ENCODE results near the gene NACC1. TPM values are rescaled to one million over a fixed set of nuclear protein-coding genes. Genes with fewer than 3 reads are reported as not detected.

NACC1 gene
- total and polyA plus RNA-seq, 2 of the 13 experiments (the other 11 are each of a cell fraction or from before 2014, with no cell fraction given): 31.8 to 42.3 TPM

DNA sequence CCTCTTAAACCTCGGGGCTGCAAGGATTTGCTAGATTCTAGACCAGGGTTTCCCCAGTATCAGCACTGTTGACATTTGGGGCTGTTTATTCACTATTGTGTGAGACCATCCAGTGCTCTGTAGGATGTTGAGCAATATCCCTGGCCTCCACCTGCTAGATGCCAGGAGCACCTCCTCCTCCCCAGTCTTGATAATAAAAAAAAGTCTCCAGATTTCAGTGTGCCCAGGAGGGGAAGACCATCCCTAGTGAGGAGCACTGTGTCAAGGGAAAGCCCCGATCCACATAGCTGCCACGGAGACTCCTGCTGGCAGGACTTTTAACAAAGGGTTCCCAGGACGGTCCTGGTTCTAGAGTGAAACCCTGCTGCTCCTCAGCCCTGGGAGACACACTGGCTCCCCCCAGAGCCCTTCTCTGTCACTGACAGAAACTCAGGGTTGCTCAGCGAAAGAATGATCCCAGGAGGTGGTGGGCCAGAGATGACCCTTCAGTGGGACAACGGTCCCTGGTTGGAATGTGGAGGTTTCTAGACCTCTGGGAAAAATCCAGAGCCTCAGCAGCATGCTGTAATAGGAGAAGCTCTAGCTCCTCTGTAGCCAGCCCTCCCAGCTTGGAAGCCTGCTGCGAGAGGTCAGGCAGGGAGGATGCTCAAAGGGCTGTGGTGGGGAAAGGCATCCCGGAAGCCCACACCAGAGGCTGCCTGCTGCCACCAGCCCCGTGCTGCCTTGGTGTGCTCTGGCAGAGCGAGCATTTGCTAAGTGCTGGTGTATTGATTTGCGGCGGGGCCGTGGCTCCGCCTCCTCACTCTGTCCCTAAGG lies 35.7 kb upstream of the NACC1 start (continued):
- TF ChIP-seq, protein P1, sequence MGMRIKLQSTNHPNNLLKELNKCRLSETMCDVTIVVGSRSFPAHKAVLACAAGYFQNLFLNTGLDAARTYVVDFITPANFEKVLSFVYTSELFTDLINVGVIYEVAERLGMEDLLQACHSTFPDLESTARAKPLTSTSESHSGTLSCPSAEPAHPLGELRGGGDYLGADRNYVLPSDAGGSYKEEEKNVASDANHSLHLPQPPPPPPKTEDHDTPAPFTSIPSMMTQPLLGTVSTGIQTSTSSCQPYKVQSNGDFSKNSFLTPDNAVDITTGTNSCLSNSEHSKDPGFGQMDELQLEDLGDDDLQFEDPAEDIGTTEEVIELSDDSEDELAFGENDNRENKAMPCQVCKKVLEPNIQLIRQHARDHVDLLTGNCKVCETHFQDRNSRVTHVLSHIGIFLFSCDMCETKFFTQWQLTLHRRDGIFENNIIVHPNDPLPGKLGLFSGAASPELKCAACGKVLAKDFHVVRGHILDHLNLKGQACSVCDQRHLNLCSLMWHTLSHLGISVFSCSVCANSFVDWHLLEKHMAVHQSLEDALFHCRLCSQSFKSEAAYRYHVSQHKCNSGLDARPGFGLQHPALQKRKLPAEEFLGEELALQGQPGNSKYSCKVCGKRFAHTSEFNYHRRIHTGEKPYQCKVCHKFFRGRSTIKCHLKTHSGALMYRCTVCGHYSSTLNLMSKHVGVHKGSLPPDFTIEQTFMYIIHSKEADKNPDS (CRISPR knock-in tag; IDR thresholded peaks at IDR 0.05): no peak
- no peak for TF ChIP-seq ZBTB8A (CRISPR knock-in tag; IDR thresholded peaks at IDR 0.05; ENCODE audit: borderline replicate concordance, low read depth)
- TF ChIP-seq NFYC (CRISPR knock-in tag; IDR thresholded peaks at IDR 0.05): no peak
- no peak for TF ChIP-seq JUND (CRISPR knock-in tag; IDR thresholded peaks at IDR 0.05)
- TF ChIP-seq, protein P2, sequence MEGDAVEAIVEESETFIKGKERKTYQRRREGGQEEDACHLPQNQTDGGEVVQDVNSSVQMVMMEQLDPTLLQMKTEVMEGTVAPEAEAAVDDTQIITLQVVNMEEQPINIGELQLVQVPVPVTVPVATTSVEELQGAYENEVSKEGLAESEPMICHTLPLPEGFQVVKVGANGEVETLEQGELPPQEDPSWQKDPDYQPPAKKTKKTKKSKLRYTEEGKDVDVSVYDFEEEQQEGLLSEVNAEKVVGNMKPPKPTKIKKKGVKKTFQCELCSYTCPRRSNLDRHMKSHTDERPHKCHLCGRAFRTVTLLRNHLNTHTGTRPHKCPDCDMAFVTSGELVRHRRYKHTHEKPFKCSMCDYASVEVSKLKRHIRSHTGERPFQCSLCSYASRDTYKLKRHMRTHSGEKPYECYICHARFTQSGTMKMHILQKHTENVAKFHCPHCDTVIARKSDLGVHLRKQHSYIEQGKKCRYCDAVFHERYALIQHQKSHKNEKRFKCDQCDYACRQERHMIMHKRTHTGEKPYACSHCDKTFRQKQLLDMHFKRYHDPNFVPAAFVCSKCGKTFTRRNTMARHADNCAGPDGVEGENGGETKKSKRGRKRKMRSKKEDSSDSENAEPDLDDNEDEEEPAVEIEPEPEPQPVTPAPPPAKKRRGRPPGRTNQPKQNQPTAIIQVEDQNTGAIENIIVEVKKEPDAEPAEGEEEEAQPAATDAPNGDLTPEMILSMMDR (CRISPR knock-in tag; IDR thresholded peaks at IDR 0.05): peak; percentile 33
- TF ChIP-seq EED (CRISPR knock-in tag; IDR thresholded peaks at IDR 0.05): no peak
- no peak for TF ChIP-seq IRX3 (CRISPR knock-in tag; IDR thresholded peaks at IDR 0.05; ENCODE audit: borderline replicate concordance, low read depth)
- 0 out of 2 replicates have a peak, but pooled peaks have one; percentile 27 for TF ChIP-seq RAD21 (CRISPR knock-in tag; IDR thresholded peaks at IDR 0.05)
- no peak for TF ChIP-seq THAP11 (CRISPR knock-in tag; IDR thresholded peaks at IDR 0.05)
- no peak for TF ChIP-seq SYNCRIP (IDR thresholded peaks at IDR 0.05; ENCODE audit: insufficient read depth, low read depth, low read length)
- TF ChIP-seq ELK4 (CRISPR knock-in tag; IDR thresholded peaks at IDR 0.05; ENCODE audit: borderline replicate concordance): no peak
- no peak for TF ChIP-seq ATF6 (CRISPR knock-in tag; conservative IDR thresholded peaks at IDR 0.05)
- TF ChIP-seq ERF (CRISPR knock-in tag; IDR thresholded peaks at IDR 0.05): no peak
- TF ChIP-seq, protein P3, sequence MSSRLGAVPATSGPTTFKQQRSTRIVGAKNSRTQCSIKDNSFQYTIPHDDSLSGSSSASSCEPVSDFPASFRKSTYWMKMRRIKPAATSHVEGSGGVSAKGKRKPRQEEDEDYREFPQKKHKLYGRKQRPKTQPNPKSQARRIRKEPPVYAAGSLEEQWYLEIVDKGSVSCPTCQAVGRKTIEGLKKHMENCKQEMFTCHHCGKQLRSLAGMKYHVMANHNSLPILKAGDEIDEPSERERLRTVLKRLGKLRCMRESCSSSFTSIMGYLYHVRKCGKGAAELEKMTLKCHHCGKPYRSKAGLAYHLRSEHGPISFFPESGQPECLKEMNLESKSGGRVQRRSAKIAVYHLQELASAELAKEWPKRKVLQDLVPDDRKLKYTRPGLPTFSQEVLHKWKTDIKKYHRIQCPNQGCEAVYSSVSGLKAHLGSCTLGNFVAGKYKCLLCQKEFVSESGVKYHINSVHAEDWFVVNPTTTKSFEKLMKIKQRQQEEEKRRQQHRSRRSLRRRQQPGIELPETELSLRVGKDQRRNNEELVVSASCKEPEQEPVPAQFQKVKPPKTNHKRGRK (CRISPR knock-in tag; IDR thresholded peaks at IDR 0.05): no peak
- peak; percentile 74 for TF ChIP-seq CEBPB (IDR thresholded peaks at IDR 0.05; ENCODE audit: borderline replicate concordance, low read depth, low read length)
- TF ChIP-seq JARID2 (CRISPR knock-in tag; IDR thresholded peaks at IDR 0.05; ENCODE audit: insufficient replicate concordance): no peak
- TF ChIP-seq NR2C2 (CRISPR knock-in tag; IDR thresholded peaks at IDR 0.05; ENCODE audit: borderline replicate concordance): no peak
- 0 out of 2 replicates have a peak, but pooled peaks have one; percentile 10 for TF ChIP-seq SALL1 (CRISPR knock-in tag; IDR thresholded peaks at IDR 0.05)
- TF ChIP-seq, protein P4, sequence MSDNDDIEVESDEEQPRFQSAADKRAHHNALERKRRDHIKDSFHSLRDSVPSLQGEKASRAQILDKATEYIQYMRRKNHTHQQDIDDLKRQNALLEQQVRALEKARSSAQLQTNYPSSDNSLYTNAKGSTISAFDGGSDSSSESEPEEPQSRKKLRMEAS (IDR thresholded peaks at IDR 0.05): no peak
- TF ChIP-seq POLR2G (IDR thresholded peaks at IDR 0.05; ENCODE audit: low read depth, low read length): no peak

Measured in HepG2 (cell line).